Trophoblast cell (in vitro differentiated cells and primary cell): ENCODE data around the gene IQCF5.

Experiments used
- DNase-seq, 2 donors: peaks; one replicate each; pipeline ENCODE4 v3.0.0-alpha.2; 2016
- H2AFZ ChIP-seq: 2 replicates; pipeline ENCODE4 v1.6.1; 2013; ENCODE audit warnings: low read length, moderate library complexity, mild to moderate bottlenecking; ENCODE audit not compliant: insufficient read depth, poor library complexity
- H2AK5ac ChIP-seq: 2 replicates; pipeline ENCODE4 v1.6.1; 2013; ENCODE audit warnings: mild to moderate bottlenecking, low read length
- H2BK120ac ChIP-seq: 2 replicates; pipeline ENCODE4 v1.6.1; 2013; ENCODE audit warnings: low read length, mild to moderate bottlenecking, moderate library complexity; ENCODE audit not compliant: insufficient read depth, poor library complexity
- H2BK12ac ChIP-seq: 2 replicates; pipeline ENCODE4 v1.6.1; 2013; ENCODE audit warnings: mild to moderate bottlenecking, low read length, moderate library complexity
- H2BK5ac ChIP-seq: 2 replicates; pipeline ENCODE4 v1.6.1; 2013; ENCODE audit warnings: low read length, low read depth, moderate library complexity, mild to moderate bottlenecking; ENCODE audit not compliant: poor library complexity
- H3K14ac ChIP-seq: 2 replicates; pipeline ENCODE4 v1.6.1; 2013; ENCODE audit warnings: mild to moderate bottlenecking, low read length
- H3K18ac ChIP-seq: 2 replicates; pipeline ENCODE4 v1.6.1; 2013; ENCODE audit warnings: mild to moderate bottlenecking, low read length
- H3K23ac ChIP-seq: 2 replicates; pipeline ENCODE4 v1.6.1; 2013; ENCODE audit warnings: low read length
- H3K27ac ChIP-seq: 2 replicates; pipeline ENCODE4 v1.5.1; 2013; ENCODE audit warnings: low read depth, mild to moderate bottlenecking, inconsistent platforms, low read length, moderate library complexity
- H3K27me3 ChIP-seq: 2 replicates; pipeline ENCODE4 v1.6.1; 2013; ENCODE audit warnings: inconsistent platforms, mild to moderate bottlenecking, low read length, moderate library complexity; ENCODE audit not compliant: insufficient read depth
- H3K36me3 ChIP-seq, 2 experiments: 1 replicate in 1 of 2; 2 replicates in 1 of 2; pipeline ENCODE4 v1.6.1; 2013; ENCODE audit warnings: low read length in 2 of 2, mild to moderate bottlenecking in 2 of 2, moderate library complexity in 1 of 2; ENCODE audit not compliant: insufficient read depth in 2 of 2, control insufficient read depth in 1 of 2
- H3K4ac ChIP-seq: 2 replicates; pipeline ENCODE4 v1.6.1; 2013; ENCODE audit warnings: low read depth, mild to moderate bottlenecking, low read length, moderate library complexity
- H3K4me1 ChIP-seq, 2 experiments: 1 replicate in 1 of 2; 2 replicates in 1 of 2; pipeline ENCODE4 v1.6.1; 2013; ENCODE audit warnings: low read length in 2 of 2, mild to moderate bottlenecking in 2 of 2, moderate library complexity in 1 of 2; ENCODE audit not compliant: insufficient read depth in 2 of 2, control insufficient read depth in 1 of 2
- H3K4me2 ChIP-seq: 2 replicates; pipeline ENCODE4 v1.6.1; 2013; ENCODE audit warnings: inconsistent platforms, mild to moderate bottlenecking, low read length, moderate library complexity
- H3K4me3 ChIP-seq: 2 replicates; pipeline ENCODE4 v1.5.1; 2013; ENCODE audit warnings: mild to moderate bottlenecking, low read depth, low read length, inconsistent platforms
- H3K79me1 ChIP-seq: one replicate; pipeline ENCODE4 v1.6.1; 2013; ENCODE audit warnings: low read length
- H3K79me2 ChIP-seq: 2 replicates; pipeline ENCODE4 v1.6.1; 2013; ENCODE audit warnings: low read length, mild to moderate bottlenecking; ENCODE audit not compliant: control insufficient read depth, insufficient read depth, poor library complexity
- H3K9ac ChIP-seq: 2 replicates; pipeline ENCODE4 v1.6.1; 2013; ENCODE audit warnings: mild to moderate bottlenecking, low read length
- H3K9me3 ChIP-seq: 2 replicates; pipeline ENCODE4 v1.6.1; 2013; ENCODE audit warnings: low read depth, mild to moderate bottlenecking, control low read depth, inconsistent platforms, low read length; ENCODE audit not compliant: insufficient read depth
- H4K12ac ChIP-seq: 2 replicates; pipeline ENCODE4 v1.6.1; 2013; ENCODE audit warnings: low read depth, mild to moderate bottlenecking, low read length, moderate library complexity
- H4K8ac ChIP-seq: 2 replicates; pipeline ENCODE4 v1.6.1; 2013; ENCODE audit warnings: low read depth, mild to moderate bottlenecking, low read length, moderate library complexity
- H4K91ac ChIP-seq: one replicate; pipeline ENCODE4 v1.6.1; 2013; ENCODE audit warnings: low read depth, mild to moderate bottlenecking, low read length, moderate library complexity
- WGBS: extraction: QIAGEN DNeasy Blood & Tissue Kit; methylation state at CpG from one replicate; pipeline ENCODE4 v1.1.7; 2013; ENCODE audit warnings: missing lambda C conversion rate; ENCODE audit not compliant: insufficient read length, insufficient coverage; ENCODE audit errors: extremely low coverage; 5-methylcytosine and 5-hydroxymethylcytosine counted together

Gene IQCF5

DNA sequence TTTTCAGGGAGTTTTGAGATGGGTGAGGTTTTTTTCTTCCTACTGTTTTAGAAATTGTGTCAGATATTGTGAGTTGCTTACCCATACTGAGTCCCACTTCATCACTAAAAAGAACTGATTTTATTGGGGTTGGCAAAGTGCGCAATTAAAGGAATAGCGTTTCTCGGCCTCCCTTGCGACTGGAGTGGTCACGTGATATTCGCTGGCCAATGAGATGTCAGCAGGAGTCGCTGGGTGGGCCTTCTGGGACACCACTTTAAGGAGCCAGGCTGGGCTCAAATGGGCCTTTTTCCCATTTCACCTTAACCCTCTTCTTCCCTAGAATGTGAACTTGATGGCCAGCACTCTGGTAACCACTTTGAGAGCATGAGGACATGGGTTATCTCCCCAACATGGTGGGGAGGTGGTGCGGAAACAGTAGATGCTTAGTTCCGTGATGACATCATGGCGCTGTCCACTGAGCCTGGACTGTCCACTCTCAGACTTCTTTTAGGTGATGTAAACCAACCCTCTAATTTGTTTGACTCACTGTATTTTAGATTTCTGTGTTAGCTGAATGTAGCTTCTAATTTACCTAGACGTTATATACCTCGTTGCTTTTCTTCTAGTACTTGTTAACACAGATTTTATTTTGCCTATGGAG lies 13.2 kb upstream of the IQCF5 start:
- Histone ChIP-seq H3K27me3 (no peaks in the 10 kb centered on the region), H2AFZ (no peak overlapping the region), H4K8ac (no peak overlapping the region), H3K9ac (no peak overlapping the region), H2BK5ac (no peak overlapping the region), H2AK5ac (no peak overlapping the region), H3K4me3 (no peak overlapping the region), H4K12ac (no peak overlapping the region), H4K91ac (no peak overlapping the region), H3K4me2 (no peak overlapping the region), H2BK120ac (no peak overlapping the region), H3K79me1 (no peaks in the 10 kb centered on the region), H3K27ac (no peak overlapping the region), H3K18ac (no peak overlapping the region), H3K4ac (no peak overlapping the region), H3K9me3 (no peaks in the 10 kb centered on the region), H2BK12ac (no peak overlapping the region), H3K79me2 (no peaks in the 10 kb centered on the region), H3K4me1 (no peaks in the 10 kb centered on the region), H3K36me3 (no peaks in the 10 kb centered on the region), H3K23ac (peak overlapping the region; percentile 73), H3K14ac (no peak overlapping the region)
- no CpG with 5 or more reads among the region's 12 CpGs for WGBS
- DNase-seq: no peak

DNA sequence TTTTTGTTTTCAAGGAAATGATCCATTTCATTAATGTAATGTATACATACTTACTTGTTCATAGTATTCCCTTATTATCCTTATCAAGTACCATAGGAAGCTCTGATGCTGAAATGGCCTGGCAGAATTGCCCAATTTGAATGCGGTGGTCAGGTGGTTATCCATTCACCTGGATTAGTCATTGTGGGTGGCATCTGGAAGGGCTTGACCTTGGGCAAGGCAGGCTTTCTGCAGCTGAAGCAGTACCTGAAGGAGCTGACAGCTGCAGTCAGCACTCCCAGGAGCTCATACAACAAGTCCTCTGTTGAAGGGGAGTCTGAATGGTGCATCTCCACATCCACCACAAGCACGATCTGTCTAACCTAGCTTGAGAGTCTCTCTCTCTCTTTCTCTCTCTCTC lies 12.2 kb upstream of the IQCF5 start:
- H2BK120ac ChIP-seq: no peak overlapping the region
- no peak overlapping the region for H4K12ac ChIP-seq
- no peak overlapping the region for H3K4me2 ChIP-seq
- no peaks in the 10 kb centered on the region for H3K79me2 ChIP-seq
- no peak overlapping the region for H2AK5ac ChIP-seq
- no peaks in the 10 kb centered on the region for H3K9me3 ChIP-seq
- no peaks in the 10 kb centered on the region for H3K79me1 ChIP-seq
- H3K23ac ChIP-seq: no peak overlapping the region
- H2BK12ac ChIP-seq: no peak overlapping the region
- H3K27ac ChIP-seq: no peak overlapping the region
- no peaks in the 10 kb centered on the region for H3K36me3 ChIP-seq
- H3K27me3 ChIP-seq: no peaks in the 10 kb centered on the region
- no peaks in the 10 kb centered on the region for H3K4me1 ChIP-seq
- H4K91ac ChIP-seq: no peak overlapping the region
- H3K18ac ChIP-seq: no peak overlapping the region
- no CpG with 5 or more reads among the region's 2 CpGs for WGBS
- no peak overlapping the region for H2BK5ac ChIP-seq
- no peak overlapping the region for H3K4me3 ChIP-seq
- no peak overlapping the region for H2AFZ ChIP-seq
- H4K8ac ChIP-seq: no peak overlapping the region
- no peak overlapping the region for H3K4ac ChIP-seq
- H3K14ac ChIP-seq: no peak overlapping the region
- DNase-seq: no peak
- H3K9ac ChIP-seq: no peak overlapping the region

DNA sequence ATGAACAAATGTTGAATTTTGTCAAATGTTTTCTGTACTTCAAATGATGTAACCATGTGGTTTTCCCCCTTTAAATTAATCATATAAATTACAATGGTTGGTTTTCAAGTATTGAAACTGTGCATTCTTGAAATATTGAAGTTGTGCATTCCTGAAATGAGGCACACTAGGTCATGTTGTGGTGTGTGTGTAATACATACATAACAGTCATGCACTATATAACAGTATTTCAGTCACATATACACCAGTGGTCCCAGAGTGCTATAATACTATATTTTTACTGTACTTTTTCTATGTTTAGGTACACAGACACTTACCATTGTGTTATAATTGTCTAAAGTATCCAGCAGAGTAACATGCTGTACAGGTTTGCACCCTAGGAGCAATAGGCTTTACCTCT lies 11.0 kb upstream of the IQCF5 start:
- Histone ChIP-seq H3K79me1 (no peaks in the 10 kb centered on the region), H3K4me1 (no peaks in the 10 kb centered on the region)

DNA sequence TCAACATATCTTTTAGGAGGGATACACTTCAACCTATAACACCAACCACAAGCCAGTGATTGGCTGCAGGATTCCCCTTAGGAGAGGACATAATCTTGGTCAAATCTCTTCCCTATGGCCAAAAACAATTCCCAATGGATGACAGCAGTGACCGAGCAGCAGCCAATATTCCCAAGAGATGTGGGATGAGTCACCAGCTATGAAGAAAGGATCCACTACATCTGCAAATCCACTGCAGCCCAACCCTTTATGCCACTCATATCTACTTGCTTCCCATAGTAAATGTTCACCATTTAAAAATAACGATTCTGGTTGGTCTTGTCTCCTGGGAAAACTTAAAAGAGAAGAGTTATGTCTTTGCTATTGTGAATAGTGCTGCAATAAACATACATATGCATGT lies 4.5 kb upstream of the IQCF5 start:
- H3K79me2 ChIP-seq: no peaks in the 10 kb centered on the region
- H3K9me3 ChIP-seq: no peaks in the 10 kb centered on the region
- H3K27ac ChIP-seq: no peak overlapping the region
- H3K9ac ChIP-seq: no peak overlapping the region
- H2BK120ac ChIP-seq: no peak overlapping the region
- peaks cover 8% of the 10 kb centered on the region in 2 experiments for H3K4me1 ChIP-seq
- H3K14ac ChIP-seq: no peak overlapping the region
- no peaks in the 10 kb centered on the region for H3K36me3 ChIP-seq
- no peak overlapping the region for H2BK12ac ChIP-seq
- H4K12ac ChIP-seq: no peak overlapping the region
- H3K23ac ChIP-seq: no peak overlapping the region
- H4K91ac ChIP-seq: no peak overlapping the region
- no peaks in the 10 kb centered on the region for H3K27me3 ChIP-seq
- H3K79me1 ChIP-seq: no peaks in the 10 kb centered on the region
- no peak for DNase-seq
- H3K4ac ChIP-seq: no peak overlapping the region
- H3K4me3 ChIP-seq: no peak overlapping the region
- H2AK5ac ChIP-seq: no peak overlapping the region
- no CpG with 5 or more reads among the region's 2 CpGs for WGBS
- H3K18ac ChIP-seq: no peak overlapping the region
- no peak overlapping the region for H4K8ac ChIP-seq
- no peak overlapping the region for H3K4me2 ChIP-seq
- H2BK5ac ChIP-seq: no peak overlapping the region
- no peak overlapping the region for H2AFZ ChIP-seq

More for the DNA sequence above, 11.0 kb upstream of the IQCF5 start:
- no peak overlapping the region for H3K9ac ChIP-seq
- H2AK5ac ChIP-seq: no peak overlapping the region
- H4K8ac ChIP-seq: no peak overlapping the region
- no peaks in the 10 kb centered on the region for H3K79me2 ChIP-seq
- H3K4me2 ChIP-seq: no peak overlapping the region
- H2BK5ac ChIP-seq: no peak overlapping the region
- no peaks in the 10 kb centered on the region for H3K9me3 ChIP-seq
- H2AFZ ChIP-seq: no peak overlapping the region
- no peak overlapping the region for H4K91ac ChIP-seq
- no peak overlapping the region for H3K18ac ChIP-seq
- H3K36me3 ChIP-seq: no peaks in the 10 kb centered on the region
- H3K27ac ChIP-seq: no peak overlapping the region
- no peak overlapping the region for H3K4ac ChIP-seq
- no peak overlapping the region for H4K12ac ChIP-seq
- H2BK12ac ChIP-seq: no peak overlapping the region
- H3K14ac ChIP-seq: no peak overlapping the region
- H3K27me3 ChIP-seq: no peaks in the 10 kb centered on the region
- no peak for DNase-seq
- H3K4me3 ChIP-seq: no peak overlapping the region
- H2BK120ac ChIP-seq: no peak overlapping the region
- no peak overlapping the region for H3K23ac ChIP-seq
